HEK293 (cell line): ENCODE results near the gene AGPAT1.
A peak's percentile ranks its signal among the peaks of the same experiment; 100 is the strongest.
"Not testable (repeated sequence)": the region's sequence is repeated elsewhere in the genome, so short reads cannot be mapped to it uniquely, and the experiment has no call there.

Experiments used
- CTCF ChIA-PET: fragments of 350-600 bp; formaldehyde crosslinking; extraction: SDS; loops from one replicate; lab custom pipeline; 2021; ENCODE audit warnings: antibody characterized with exemption; lab: Yijun Ruan, JAX
- POLR2A ChIA-PET: fragments of 300-600 bp; formaldehyde crosslinking; extraction: SDS; loops from one replicate; lab custom pipeline; 2020; ENCODE audit warnings: antibody characterized with exemption, inconsistent platforms; lab: Yijun Ruan, JAX
- H3K27ac ChIP-seq: fragments of 200-500 bp; sonication (Bioruptor generic); 2 replicates; pipeline ENCODE4 v1.5.1; 2014; ENCODE audit warnings: low read depth, low read length, control low read depth, inconsistent platforms; ENCODE audit errors: extremely low read depth
- H3K36me3 ChIP-seq, 2 experiments: fragments of 200-500 bp in 1 of 2; sonication (Bioruptor generic) in 1 of 2; 1 replicate in 1 of 2; 2 replicates in 1 of 2; pipeline ENCODE4 v1.5.1; 2014 to 2017; ENCODE audit warnings: inconsistent platforms in 2 of 2, low read length in 2 of 2; ENCODE audit not compliant: control insufficient read depth in 2 of 2, insufficient read depth in 1 of 2
- H3K4me1 ChIP-seq: fragments of 200-500 bp; sonication (Bioruptor generic); 2 replicates; pipeline ENCODE4 v1.5.1; 2014; ENCODE audit warnings: mild to moderate bottlenecking, low read length, inconsistent platforms; ENCODE audit not compliant: control insufficient read depth, insufficient read depth
- H3K4me3 ChIP-seq: 2 replicates; pipeline ENCODE4 v1.5.1; 2011; ENCODE audit warnings: low read depth, mild to moderate bottlenecking, control low read depth, low read length, moderate library complexity
- H3K9me3 ChIP-seq: fragments of 200-500 bp; sonication (Bioruptor generic); 2 replicates; pipeline ENCODE4 v1.5.1; 2014; ENCODE audit warnings: low read depth, low read length, inconsistent platforms; ENCODE audit not compliant: control insufficient read depth, insufficient read depth
- PRDM1 ChIP-seq: fragments of 450-650 bp; formaldehyde crosslinking; IDR thresholded peaks from 2 replicates; pipeline ENCODE4; 2016; ENCODE audit warnings: missing biosample characterization, missing genetic modification characterization
- PRDM2 ChIP-seq: fragments of 450-650 bp; formaldehyde crosslinking; IDR thresholded peaks from 2 replicates; pipeline ENCODE4 v1.5.1; 2016; ENCODE audit warnings: missing biosample characterization, missing genetic modification characterization, borderline replicate concordance
- SCRT1 ChIP-seq: fragments of 450-650 bp; formaldehyde crosslinking; IDR thresholded peaks from 2 replicates; pipeline ENCODE4 v1.5.1; 2016; ENCODE audit warnings: missing biosample characterization, missing genetic modification characterization, borderline replicate concordance
- WT1 ChIP-seq: fragments of 450-650 bp; formaldehyde crosslinking; IDR thresholded peaks from 2 replicates; pipeline ENCODE4 v1.5.1; 2016; ENCODE audit warnings: missing biosample characterization, missing genetic modification characterization
- ZBTB7A ChIP-seq: fragments of 450-650 bp; formaldehyde crosslinking; IDR thresholded peaks from 2 replicates; pipeline ENCODE4 v1.5.1; 2016; ENCODE audit warnings: low read depth, missing biosample characterization, missing genetic modification characterization
- ZNF362 ChIP-seq: fragments of 450-650 bp; formaldehyde crosslinking; IDR thresholded peaks from 2 replicates; pipeline ENCODE4 v1.5.1; 2016; ENCODE audit warnings: missing biosample characterization, missing genetic modification characterization
- ZNF37A ChIP-seq: fragments of 450-650 bp; IDR thresholded peaks from 2 replicates; pipeline ENCODE4 v1.5.1; 2018; ENCODE audit warnings: missing biosample characterization, missing genetic modification characterization
- ZNF398 ChIP-seq: fragments of 450-650 bp; formaldehyde crosslinking; IDR thresholded peaks from 2 replicates; pipeline ENCODE4 v1.5.1; 2017; ENCODE audit warnings: missing biosample characterization, missing genetic modification characterization
- ZNF510 ChIP-seq: fragments of 450-650 bp; formaldehyde crosslinking; IDR thresholded peaks from 2 replicates; pipeline ENCODE4 v1.5.1; 2018; ENCODE audit warnings: mild to moderate bottlenecking, missing genetic modification characterization, missing biosample characterization; ENCODE audit not compliant: insufficient replicate concordance
- ZNF529 ChIP-seq: fragments of 450-650 bp; formaldehyde crosslinking; IDR thresholded peaks from 2 replicates; pipeline ENCODE4 v1.5.1; 2017; ENCODE audit warnings: missing genetic modification characterization, missing biosample characterization; ENCODE audit not compliant: insufficient replicate concordance
- ZNF558 ChIP-seq: fragments of 450-650 bp; formaldehyde crosslinking; IDR thresholded peaks from 2 replicates; pipeline ENCODE4 v1.5.1; 2016; ENCODE audit warnings: missing biosample characterization, missing genetic modification characterization
- ZNF600 ChIP-seq: fragments of 450-650 bp; formaldehyde crosslinking; IDR thresholded peaks from 2 replicates; pipeline ENCODE4 v1.5.1; 2016; ENCODE audit warnings: missing biosample characterization, missing genetic modification characterization
- ZNF843 ChIP-seq: fragments of 450-650 bp; formaldehyde crosslinking; IDR thresholded peaks from 2 replicates; pipeline ENCODE4 v1.5.1; 2016; ENCODE audit warnings: missing biosample characterization, missing genetic modification characterization

Gene AGPAT1

DNA sequence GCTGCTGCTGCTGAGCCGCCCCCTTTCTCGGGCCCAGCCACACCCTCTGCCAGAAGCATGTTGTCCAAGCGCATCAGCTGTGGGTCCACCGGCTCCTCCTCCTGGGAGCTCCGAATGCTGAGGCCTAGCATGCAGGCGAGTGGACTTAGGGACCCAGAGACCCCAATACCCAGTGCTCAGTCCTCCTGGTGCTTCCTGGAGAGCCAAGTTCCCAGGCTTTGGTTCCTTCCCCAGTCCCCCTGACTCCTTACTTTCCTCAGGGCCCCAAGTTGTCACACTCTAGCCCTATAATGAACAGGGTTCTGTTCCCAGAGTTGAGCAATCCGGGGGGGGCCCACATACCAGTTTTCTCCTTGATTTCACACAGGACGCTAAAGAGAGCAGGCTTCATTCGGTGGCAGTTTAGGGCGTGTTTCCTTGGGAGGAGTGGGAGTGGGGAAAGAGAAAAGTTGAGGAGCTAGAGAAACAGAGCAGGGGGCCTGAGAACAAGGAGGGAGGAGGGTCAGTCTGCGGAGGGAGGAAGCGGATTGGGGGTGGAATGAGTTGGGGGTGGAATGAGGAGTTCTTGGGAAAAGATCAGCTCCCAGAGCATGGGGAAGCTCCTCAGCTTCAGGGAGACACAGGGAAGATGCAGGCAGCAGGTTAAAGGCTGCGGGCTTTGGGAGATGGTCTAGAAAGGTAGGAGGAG lies 12.6 kb upstream of the AGPAT1 start (continued):
- TF ChIP-seq PRDM2 (tag by site-specific recombination), result no peak
- TF ChIP-seq WT1 (tag by site-specific recombination), result peak; percentile 46; the same call in 1 of the 2 replicates
- no peak for TF ChIP-seq SCRT1 (tag by site-specific recombination)
- no peak for TF ChIP-seq ZBTB7A (tag by site-specific recombination)
- TF ChIP-seq ZNF37A (tag by site-specific recombination), result no peak
- no peak for TF ChIP-seq ZNF510 (tag by site-specific recombination)
- no peak for TF ChIP-seq ZNF558 (tag by site-specific recombination)
- TF ChIP-seq ZNF529 (tag by site-specific recombination), result no peak
- TF ChIP-seq PRDM1 (tag by site-specific recombination), result no peak
- no peak for TF ChIP-seq ZNF843 (tag by site-specific recombination)
- TF ChIP-seq ZNF398, result 0 out of 2 replicates have a peak, but pooled peaks have one; percentile 23
- TF ChIP-seq ZNF362, result no peak

DNA sequence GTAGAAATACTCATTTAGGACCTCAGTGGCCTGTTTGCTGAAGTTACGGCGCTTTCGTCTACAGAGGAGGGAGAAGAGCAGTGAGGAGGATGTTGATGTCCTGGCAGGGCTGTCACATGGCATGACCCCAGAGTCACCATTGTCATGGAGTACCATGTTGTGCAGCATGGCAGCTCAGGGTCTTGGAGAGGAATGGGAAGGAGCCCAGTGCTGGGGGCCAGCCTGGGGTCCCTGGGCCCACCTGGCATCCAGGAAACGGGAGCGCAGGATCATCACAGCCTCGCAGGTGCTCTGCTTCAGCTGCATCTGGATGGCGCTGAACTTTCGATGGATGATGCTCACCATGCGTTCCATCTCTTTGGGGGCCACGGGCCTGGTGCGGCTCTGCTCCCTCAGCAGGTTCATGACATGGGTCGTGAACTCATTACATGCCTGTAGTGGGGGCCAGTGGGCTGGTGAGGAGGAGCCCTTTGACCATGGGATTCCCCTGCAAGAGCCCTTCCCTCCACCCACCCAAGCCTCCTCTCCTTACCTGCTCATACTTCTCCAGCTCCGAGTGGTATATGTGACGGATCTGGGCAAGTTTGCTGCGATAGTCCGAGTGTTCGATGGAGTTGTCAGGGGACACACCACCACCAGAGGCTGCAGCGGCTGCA lies 12.0 kb upstream of the AGPAT1 start:
- not testable (repeated sequence) for H3K9me3 ChIP-seq, H3K4me3 ChIP-seq, H3K4me1 ChIP-seq, H3K27ac ChIP-seq
- peaks cover 0 to 43% of the 10 kb centered on the region in 2 experiments; a peak in 1 of 3 replicates for H3K36me3 ChIP-seq
- 0 out of 2 replicates have a peak, but pooled peaks have one; percentile 51 for TF ChIP-seq ZNF600 (tag by site-specific recombination)
- POLR2A ChIA-PET, result interaction anchor here (1.2 to 1.9 kb wide), 4 partner anchors 8 to 19 kb away, joined by 3 to 11 read pairs (median 5); partner anchors contain the start of genes AGPAT1 and RNF5
- CTCF ChIA-PET, result interaction anchor here (0.6 kb wide), 1 partner anchor 757 kb away, joined by 3 read pairs; no protein-coding TSS in a partner anchor
